Esophagus mucosa (tissue), 1 donor: Measurements from ENCODE around the gene LRRK1. TPM values are rescaled to one million over a fixed set of nuclear protein-coding genes. Genes with fewer than 3 reads are reported as not detected.

Experiments
- ATAC-seq: fragments of 200-7000 bp; cut with Tn5 transposase; one replicate; pipeline ENCODE4 v1.9.1; 2020
- total RNA-seq: library from RNA; stranded (reverse); gene quantifications from one replicate; pipeline ENCODE4 v1.2.4, GENCODE V29; 2023
- donor health status: DM: yes; HTN: yes; CAD: no.

LRRK1 gene
- total RNA-seq, 1 donor from 2014 or later: 14.2 TPM

DNA sequence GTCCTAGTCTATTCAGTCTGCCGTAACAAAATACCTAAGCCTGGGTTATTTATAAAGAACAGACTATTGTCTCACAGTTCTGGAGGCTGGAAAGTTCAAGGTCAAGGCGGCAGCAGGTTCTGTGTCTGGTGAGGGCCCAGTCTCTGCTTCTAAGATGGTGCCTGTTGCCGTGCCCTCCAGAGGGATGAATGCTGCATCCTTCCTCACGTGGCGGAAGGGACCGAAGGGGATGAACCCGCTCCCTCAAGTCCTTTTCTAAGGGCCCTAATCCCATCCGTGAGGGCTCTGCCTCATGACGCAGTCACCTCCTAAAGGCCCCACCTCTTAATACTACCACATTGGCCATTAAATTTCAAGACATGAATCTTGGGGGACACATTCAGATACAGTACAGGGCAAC is 199.0 kb downstream of the LRRK1 start:
- no peak for ATAC-seq

DNA sequence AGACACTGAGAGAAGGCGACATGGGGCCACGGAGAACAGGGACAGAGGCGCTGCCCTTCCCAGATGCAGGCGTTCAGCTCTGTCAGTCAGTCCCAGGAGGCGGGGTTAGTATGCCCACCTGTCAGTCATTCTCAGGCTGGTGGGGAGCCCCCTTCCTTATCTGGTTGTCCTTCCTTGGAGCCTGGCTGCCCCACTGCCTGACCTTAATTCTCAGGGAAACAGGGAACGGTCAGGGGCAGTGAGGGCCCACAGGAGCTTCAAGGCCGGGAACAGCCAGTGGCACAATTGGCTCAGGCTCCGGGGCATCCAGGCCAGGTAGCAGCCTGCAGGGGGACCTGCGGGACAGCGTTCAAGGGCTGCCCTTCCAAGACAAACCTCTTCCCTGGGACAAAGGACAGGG is 199.5 kb downstream of the LRRK1 start:
- no peak for ATAC-seq

DNA sequence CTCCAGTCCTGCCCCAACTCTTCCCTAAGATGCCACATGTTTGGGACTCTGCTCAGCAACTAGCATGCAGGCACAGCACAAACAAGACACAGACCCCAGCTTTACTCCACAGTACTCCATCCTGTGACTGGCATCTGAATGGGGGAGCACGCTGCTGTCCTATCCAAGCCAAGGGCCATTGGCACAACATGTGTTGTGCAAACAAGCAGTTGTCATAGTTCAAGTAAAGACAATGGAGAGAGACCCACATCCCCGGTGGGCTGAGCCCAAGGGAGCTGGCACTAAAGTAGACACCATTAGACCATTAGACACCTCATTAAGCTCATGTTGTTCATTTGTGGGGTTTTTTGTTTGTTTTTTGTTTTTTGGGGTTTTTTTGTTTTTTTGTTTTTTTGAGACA is 200.0 kb downstream of the LRRK1 start:
- ATAC-seq: no peak

Other genes starting within 250 kb of the LRRK1 start
- gene ALDH1A3, start 39.5 kb upstream of the LRRK1 start, total RNA-seq: 15.7 TPM